ENCODE measurements around the gene ACAT1.
"Not testable (repeated sequence)": the region's sequence is repeated elsewhere in the genome, so short reads cannot be mapped to it uniquely, and the experiment has no call there.

ACAT1 gene

GRCh38 chr11:108135845-108136544 is 14.6 kb downstream of the ACAT1 start:
- H3K4me2 ChIP-seq = no peak overlapping the region
- no peaks in the 10 kb centered on the region for H3K27me3 ChIP-seq
- TF ChIP-seq Cebpa-rat (IDR thresholded peaks at IDR 0.05) = no peak
- H3K9ac ChIP-seq = no peak overlapping the region
- H4K20me1 ChIP-seq = peaks cover 0 to 4% (median 0%) of the 10 kb centered on the region in 11 experiments; a peak in 1 of 22 replicates
- no peaks in the 10 kb centered on the region for H3K4me1 ChIP-seq
- no peak overlapping the region for H3K4me3 ChIP-seq
- peaks cover 49 to 88% (median 72%) of the 10 kb centered on the region in 11 experiments for H3K36me3 ChIP-seq
- no peaks in the 10 kb centered on the region for H3K9me3 ChIP-seq (replicated peaks in 1 of 11)
- no peak overlapping the region for H3K27ac ChIP-seq

- Histone ChIP-seq H3K36me3 (peaks cover 53 to 95% (median 81%) of the 10 kb centered on the region in 11 experiments), H3K27ac (no peak overlapping the region), H3K9ac (no peak overlapping the region), H3K4me1 (no peaks in the 10 kb centered on the region), H4K20me1 (peaks cover 0 to 4% (median 0%) of the 10 kb centered on the region in 11 experiments; a peak in 1 of 22 replicates), H3K4me2 (no peak overlapping the region), H3K4me3 (no peak overlapping the region), H3K27me3 (no peaks in the 10 kb centered on the region), H3K9me3 (replicated peaks in 1 of 11) (no peaks in the 10 kb centered on the region)
- TF ChIP-seq Cebpa-rat (IDR thresholded peaks at IDR 0.05) = no peak
Measured at GRCh38 chr11:108137212-108137611, 15.8 kb downstream of the ACAT1 start.

GRCh38 chr11:108142304-108142703 is 20.9 kb downstream of the ACAT1 start:
- Histone ChIP-seq H3K9me3 (replicated peaks in 1 of 11) (no peaks in the 10 kb centered on the region), H3K27me3 (no peaks in the 10 kb centered on the region), H3K36me3 (peaks cover 83 to 100% (median 92%) of the 10 kb centered on the region in 11 experiments), H3K9ac (no peak overlapping the region), H3K4me2 (no peak overlapping the region), H4K20me1 (no peaks in the 10 kb centered on the region), H3K4me3 (no peak overlapping the region), H3K27ac (no peak overlapping the region), H3K4me1 (no peaks in the 10 kb centered on the region)
- TF ChIP-seq Cebpa-rat (IDR thresholded peaks at IDR 0.05) = no peak

GRCh38 chr11:108144615-108145014 is 23.2 kb downstream of the ACAT1 start:
- Histone ChIP-seq H3K27ac (no peak overlapping the region), H3K27me3 (no peaks in the 10 kb centered on the region)

GRCh38 chr11:108147150-108147549 is 25.8 kb downstream of the ACAT1 start:
- Histone ChIP-seq H3K4me2 (no peak overlapping the region), H3K36me3 (peaks cover 98 to 100% (median 100%) of the 10 kb centered on the region in 11 experiments), H3K27ac (no peak overlapping the region), H4K20me1 (no peaks in the 10 kb centered on the region), H3K4me3 (no peak overlapping the region), H3K27me3 (no peaks in the 10 kb centered on the region), H3K9ac (no peak overlapping the region), H3K9me3 (replicated peaks in 1 of 11) (no peaks in the 10 kb centered on the region), H3K4me1 (no peaks in the 10 kb centered on the region)
- TF ChIP-seq Cebpa-rat (IDR thresholded peaks at IDR 0.05) = no peak

More at GRCh38 chr11:108144615-108145014, 23.2 kb downstream of the ACAT1 start:
- Histone ChIP-seq H3K4me3 (no peak overlapping the region), H3K9me3 (replicated peaks in 1 of 11) (no peaks in the 10 kb centered on the region), H3K4me2 (no peak overlapping the region), H3K4me1 (no peaks in the 10 kb centered on the region), H4K20me1 (no peaks in the 10 kb centered on the region), H3K9ac (no peak overlapping the region), H3K36me3 (peaks cover 94 to 100% (median 96%) of the 10 kb centered on the region in 11 experiments)
- no peak for TF ChIP-seq Cebpa-rat (IDR thresholded peaks at IDR 0.05)

- Histone ChIP-seq H3K36me3 (peaks cover 93 to 100% (median 98%) of the 10 kb centered on the region in 11 experiments), H4K20me1 (no peaks in the 10 kb centered on the region)
Measured at GRCh38 chr11:108148556-108148955, 27.2 kb downstream of the ACAT1 start.

GRCh38 chr11:108154591-108154990 is 33.2 kb downstream of the ACAT1 start:
- Histone ChIP-seq H3K4me3 (no peak overlapping the region), H3K27me3 (no peaks in the 10 kb centered on the region), H3K27ac (no peak overlapping the region), H3K9me3 (replicated peaks in 1 of 11) (no peaks in the 10 kb centered on the region), H3K9ac (no peak overlapping the region), H3K4me1 (no peaks in the 10 kb centered on the region), H4K20me1 (no peaks in the 10 kb centered on the region), H3K4me2 (no peak overlapping the region), H3K36me3 (peaks cover 68 to 100% (median 94%) of the 10 kb centered on the region in 11 experiments)
- no peak for TF ChIP-seq Cebpa-rat (IDR thresholded peaks at IDR 0.05)

More at GRCh38 chr11:108148556-108148955, 27.2 kb downstream of the ACAT1 start:
- TF ChIP-seq Cebpa-rat (IDR thresholded peaks at IDR 0.05) = no peak
- no peaks in the 10 kb centered on the region for H3K9me3 ChIP-seq (replicated peaks in 1 of 11)
- no peak overlapping the region for H3K4me3 ChIP-seq
- no peak overlapping the region for H3K9ac ChIP-seq
- H3K4me1 ChIP-seq = no peaks in the 10 kb centered on the region
- H3K4me2 ChIP-seq = no peak overlapping the region
- no peak overlapping the region for H3K27ac ChIP-seq
- no peaks in the 10 kb centered on the region for H3K27me3 ChIP-seq

- H3K27me3 ChIP-seq = no peaks in the 10 kb centered on the region
- peaks cover 0 to 16% (median 6%) of the 10 kb centered on the region in 10 experiments; a peak in 10 of 20 replicates for H3K4me1 ChIP-seq
- H3K9me3 ChIP-seq (replicated peaks in 1 of 11) = no peaks in the 10 kb centered on the region
- TF ChIP-seq Cebpa-rat (IDR thresholded peaks at IDR 0.05) = no peak
- no peaks in the 10 kb centered on the region for H4K20me1 ChIP-seq
- H3K4me2 ChIP-seq = no peak overlapping the region
- H3K36me3 ChIP-seq = peaks cover 89 to 100% (median 96%) of the 10 kb centered on the region in 11 experiments
- H3K4me3 ChIP-seq = no peak overlapping the region
- peak overlapping the region in 5 of 11 experiments; percentile 13 to 41 (median 14); a peak in 8 of 22 replicates for H3K27ac ChIP-seq
- H3K9ac ChIP-seq = no peak overlapping the region
Measured at GRCh38 chr11:108160970-108161566, 39.7 kb downstream of the ACAT1 start.

GRCh38 chr11:108162878-108163277 is 41.5 kb downstream of the ACAT1 start:
- Histone ChIP-seq H3K4me1 (peaks cover 6 to 26% (median 14%) of the 10 kb centered on the region in 10 experiments; a peak in 18 of 20 replicates), H3K36me3 (peaks cover 91 to 100% (median 97%) of the 10 kb centered on the region in 11 experiments)
- H3K27ac ChIP-seq; H3K4me3 ChIP-seq; H3K9me3 ChIP-seq (replicated peaks in 1 of 11); H4K20me1 ChIP-seq; H3K4me2 ChIP-seq; H3K9ac ChIP-seq; H3K27me3 ChIP-seq: not testable (repeated sequence)
